Eye (tissue), 1 donor: ENCODE data around the gene FGD3.

Experiments
- DNase-seq: peaks from one replicate; pipeline ENCODE4 v3.0.0-alpha.2; 2015

Gene FGD3

GRCh38 chr9:92960561-92961290, 13.4 kb downstream of the FGD3 start:
- no peak for DNase-seq

- no peak for DNase-seq
Observed at GRCh38 chr9:92961627-92962302, 14.4 kb downstream of the FGD3 start.

- DNase-seq: no peak
Observed at GRCh38 chr9:92962303-92962649, 15.0 kb downstream of the FGD3 start.

- no peak for DNase-seq
Observed at GRCh38 chr9:92962846-92963245, 15.5 kb downstream of the FGD3 start.

- no peak for DNase-seq
Observed at GRCh38 chr9:92963831-92964606, 16.7 kb downstream of the FGD3 start.

- DNase-seq: no peak
Observed at GRCh38 chr9:92964607-92965060, 17.3 kb downstream of the FGD3 start.

- no peak for DNase-seq
Observed at GRCh38 chr9:92965061-92965758, 17.9 kb downstream of the FGD3 start.

- DNase-seq: no peak
Observed at GRCh38 chr9:92965759-92966517, 18.6 kb downstream of the FGD3 start.

- DNase-seq: no peak
Observed at GRCh38 chr9:92966518-92966800, 19.1 kb downstream of the FGD3 start.

- no peak for DNase-seq
Observed at GRCh38 chr9:92968081-92968480, 20.8 kb downstream of the FGD3 start.

- no peak for DNase-seq
Observed at GRCh38 chr9:92969516-92970466, 22.5 kb downstream of the FGD3 start.

- peak; percentile 59 for DNase-seq
Observed at GRCh38 chr9:92970467-92970923, 23.2 kb downstream of the FGD3 start.

- no peak for DNase-seq
Observed at GRCh38 chr9:92971121-92971520, 23.8 kb downstream of the FGD3 start.

GRCh38 chr9:92971776-92972175, 24.5 kb downstream of the FGD3 start:
- DNase-seq: no peak

GRCh38 chr9:92973700-92974099, 26.4 kb downstream of the FGD3 start:
- no peak for DNase-seq

- no peak for DNase-seq
Observed at GRCh38 chr9:92974161-92974661, 26.9 kb downstream of the FGD3 start.

- no peak for DNase-seq
Observed at GRCh38 chr9:92974761-92975755, 27.7 kb downstream of the FGD3 start.

GRCh38 chr9:92976431-92976830, 29.1 kb downstream of the FGD3 start:
- no peak for DNase-seq

GRCh38 chr9:92977279-92977678, 30.0 kb downstream of the FGD3 start:
- DNase-seq: no peak

GRCh38 chr9:92978345-92978875, 31.1 kb downstream of the FGD3 start:
- DNase-seq: no peak
